Thyroid gland (tissue), 4 donors: ENCODE measurements around the gene MRC1. TPM values are rescaled to one million over a fixed set of nuclear protein-coding genes. Genes with fewer than 3 reads are reported as not detected.

Experiments used
- DNase-seq, 2 donors: peaks; one replicate each; pipeline ENCODE4 v3.0.0-alpha.2; 2019
- H3K27ac ChIP-seq, 3 donors: fragments of 200-600 bp; sonication (generic); 1 replicate in 2 of 3; 2 replicates in 1 of 3; pipeline ENCODE4 v1.5.1; 2016 to 2019; ENCODE audit warnings: mild to moderate bottlenecking in 1 of 3, moderate library complexity in 1 of 3
- H3K27me3 ChIP-seq: fragments of 200-600 bp; sonication (generic); one replicate; pipeline ENCODE4 v1.5.1; 2019
- H3K36me3 ChIP-seq, 2 donors: fragments of 200-600 bp; sonication (generic); one replicate each; pipeline ENCODE4 v1.5.1; 2016 to 2019
- H3K4me1 ChIP-seq, 2 donors: fragments of 200-600 bp; sonication (generic); one replicate each; pipeline ENCODE4 v1.5.1; 2017 to 2019
- H3K4me3 ChIP-seq, 3 donors: fragments of 200-600 bp; sonication (generic); replicated peaks in 1 of 3; 1 replicate in 2 of 3; 2 replicates in 1 of 3; pipeline ENCODE4 v1.5.1; 2016; ENCODE audit warnings: mild to moderate bottlenecking in 1 of 3
- H3K9me3 ChIP-seq: fragments of 200-600 bp; sonication (generic); one replicate; pipeline ENCODE4 v1.5.1; 2017
- POLR2A ChIP-seq, 2 donors: fragments of 450-650 bp; IDR thresholded peaks; one replicate each; pipeline ENCODE4 v1.6.1; 2017; ENCODE audit warnings: antibody characterized with exemption in 2 of 2, mild to moderate bottlenecking in 2 of 2, moderate library complexity in 1 of 2
- WGBS, 2 donors: methylation state at CpG; one replicate each; pipeline ENCODE4 v1.1.5; 2017; 5-methylcytosine and 5-hydroxymethylcytosine counted together
- intact Hi-C: fragments of 100-400 bp; cut with DNase I; formaldehyde crosslinking; loops from one replicate; pipeline ENCODE4 v1.15.1; 2023
- total RNA-seq, 4 donors: library from RNA; depleted of rRNA; stranded (reverse); fragments of >200 nt; gene quantifications; one replicate each; pipeline ENCODE4 v1.2.3, GENCODE V29; 2016
- TF ChIP-seq, protein P1 (sequence below), 6 experiments: fragments of 200-600 bp in 3 of 6; fragments of 450-650 bp in 3 of 6; sonication (generic) in 3 of 6; IDR thresholded peaks; one replicate each; pipeline ENCODE4 v1.5.1; 2016 to 2019; ENCODE audit warnings: antibody characterized with exemption in 6 of 6, mild to moderate bottlenecking in 2 of 6, inconsistent platforms in 1 of 6, moderate library complexity in 1 of 6

Gene MRC1
- total RNA-seq, 4 donors from 2014 or later, result 11.8 to 73.4 (median 36.8) TPM

DNA sequence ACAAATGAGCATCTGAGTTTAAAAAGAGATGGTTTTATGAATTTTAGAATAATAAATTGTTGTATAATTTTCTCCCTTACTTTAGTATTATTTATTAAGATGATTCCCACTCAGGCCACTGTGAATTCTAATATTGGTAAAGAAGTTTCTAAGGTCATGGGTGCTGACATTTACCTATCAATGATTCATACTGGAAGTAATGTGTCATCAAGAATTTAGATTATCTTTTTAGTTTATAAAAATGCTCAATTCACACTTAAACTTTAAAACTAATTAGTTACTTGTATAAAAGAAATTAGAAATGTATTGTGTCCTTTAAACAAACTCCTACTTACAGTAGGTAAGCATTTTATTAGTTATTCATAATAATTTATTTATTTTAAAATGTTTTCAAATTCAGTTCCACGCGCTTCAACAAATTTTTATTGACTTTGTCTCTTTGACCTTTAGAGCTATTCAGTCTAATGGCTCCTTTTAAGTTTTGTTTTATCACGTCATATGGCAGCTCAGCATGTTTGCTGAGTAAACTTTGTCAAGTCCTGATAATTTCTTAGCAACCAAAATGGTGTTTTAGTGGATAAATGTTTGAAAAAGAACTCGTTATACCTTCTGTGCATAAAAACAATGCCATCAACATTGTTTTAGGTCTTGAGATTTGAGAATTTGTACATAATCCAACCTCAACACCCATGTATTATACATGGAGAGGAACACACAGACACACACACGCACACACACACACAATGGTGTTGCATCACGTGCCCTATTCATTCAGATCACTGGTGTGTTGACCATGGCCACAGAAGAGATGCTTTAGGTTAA lies 15.1 kb upstream of the MRC1 start:
- 79 to 83% methylated on average over 6 of the region's 6 CpGs for WGBS, 2 donors
- no peak for DNase-seq
- H3K9me3 ChIP-seq, result no peaks in the 10 kb centered on the region
- H3K27me3 ChIP-seq, result no peaks in the 10 kb centered on the region
- H3K4me3 ChIP-seq, result no peak overlapping the region
- TF ChIP-seq, protein P1, sequence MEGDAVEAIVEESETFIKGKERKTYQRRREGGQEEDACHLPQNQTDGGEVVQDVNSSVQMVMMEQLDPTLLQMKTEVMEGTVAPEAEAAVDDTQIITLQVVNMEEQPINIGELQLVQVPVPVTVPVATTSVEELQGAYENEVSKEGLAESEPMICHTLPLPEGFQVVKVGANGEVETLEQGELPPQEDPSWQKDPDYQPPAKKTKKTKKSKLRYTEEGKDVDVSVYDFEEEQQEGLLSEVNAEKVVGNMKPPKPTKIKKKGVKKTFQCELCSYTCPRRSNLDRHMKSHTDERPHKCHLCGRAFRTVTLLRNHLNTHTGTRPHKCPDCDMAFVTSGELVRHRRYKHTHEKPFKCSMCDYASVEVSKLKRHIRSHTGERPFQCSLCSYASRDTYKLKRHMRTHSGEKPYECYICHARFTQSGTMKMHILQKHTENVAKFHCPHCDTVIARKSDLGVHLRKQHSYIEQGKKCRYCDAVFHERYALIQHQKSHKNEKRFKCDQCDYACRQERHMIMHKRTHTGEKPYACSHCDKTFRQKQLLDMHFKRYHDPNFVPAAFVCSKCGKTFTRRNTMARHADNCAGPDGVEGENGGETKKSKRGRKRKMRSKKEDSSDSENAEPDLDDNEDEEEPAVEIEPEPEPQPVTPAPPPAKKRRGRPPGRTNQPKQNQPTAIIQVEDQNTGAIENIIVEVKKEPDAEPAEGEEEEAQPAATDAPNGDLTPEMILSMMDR (IDR thresholded peaks at IDR 0.05), result no peak
- TF ChIP-seq POLR2A (IDR thresholded peaks at IDR 0.05), result no peak
- intact Hi-C loops, result no loop called here
- no peaks in the 10 kb centered on the region for H3K4me1 ChIP-seq
- H3K27ac ChIP-seq, result no peak overlapping the region
- H3K36me3 ChIP-seq, result no peaks in the 10 kb centered on the region

DNA sequence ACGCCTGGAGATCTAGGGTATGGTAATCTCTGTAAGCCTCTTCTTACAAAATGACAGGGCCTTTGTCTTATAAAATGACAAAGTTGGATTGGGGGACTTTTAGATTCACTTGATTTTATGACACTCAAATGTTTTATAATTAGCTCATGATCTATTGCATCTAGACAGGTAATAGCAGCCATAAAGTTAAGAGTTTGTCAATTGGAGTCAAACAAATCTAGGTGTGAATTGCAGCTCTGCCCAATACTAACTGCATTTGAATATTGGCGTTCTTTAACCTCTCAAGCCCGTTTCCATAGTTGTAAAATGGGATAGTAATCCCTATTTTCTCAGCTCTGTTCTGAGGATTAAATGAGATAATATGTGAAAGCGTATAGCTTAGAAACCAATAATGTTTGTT lies 14.1 kb upstream of the MRC1 start:
- H3K27me3 ChIP-seq, result no peaks in the 10 kb centered on the region
- WGBS, 2 donors, result 86 to 92% methylated on average over 4 of the region's 4 CpGs
- H3K4me3 ChIP-seq, result no peak overlapping the region
- H3K4me1 ChIP-seq, result no peaks in the 10 kb centered on the region
- H3K27ac ChIP-seq, result no peak overlapping the region
- H3K9me3 ChIP-seq, result no peaks in the 10 kb centered on the region
- TF ChIP-seq POLR2A (IDR thresholded peaks at IDR 0.05), result no peak
- TF ChIP-seq, protein P1 (IDR thresholded peaks at IDR 0.05), result no peak
- DNase-seq, result no peak
- intact Hi-C loops, result no loop called here
- no peaks in the 10 kb centered on the region for H3K36me3 ChIP-seq

DNA sequence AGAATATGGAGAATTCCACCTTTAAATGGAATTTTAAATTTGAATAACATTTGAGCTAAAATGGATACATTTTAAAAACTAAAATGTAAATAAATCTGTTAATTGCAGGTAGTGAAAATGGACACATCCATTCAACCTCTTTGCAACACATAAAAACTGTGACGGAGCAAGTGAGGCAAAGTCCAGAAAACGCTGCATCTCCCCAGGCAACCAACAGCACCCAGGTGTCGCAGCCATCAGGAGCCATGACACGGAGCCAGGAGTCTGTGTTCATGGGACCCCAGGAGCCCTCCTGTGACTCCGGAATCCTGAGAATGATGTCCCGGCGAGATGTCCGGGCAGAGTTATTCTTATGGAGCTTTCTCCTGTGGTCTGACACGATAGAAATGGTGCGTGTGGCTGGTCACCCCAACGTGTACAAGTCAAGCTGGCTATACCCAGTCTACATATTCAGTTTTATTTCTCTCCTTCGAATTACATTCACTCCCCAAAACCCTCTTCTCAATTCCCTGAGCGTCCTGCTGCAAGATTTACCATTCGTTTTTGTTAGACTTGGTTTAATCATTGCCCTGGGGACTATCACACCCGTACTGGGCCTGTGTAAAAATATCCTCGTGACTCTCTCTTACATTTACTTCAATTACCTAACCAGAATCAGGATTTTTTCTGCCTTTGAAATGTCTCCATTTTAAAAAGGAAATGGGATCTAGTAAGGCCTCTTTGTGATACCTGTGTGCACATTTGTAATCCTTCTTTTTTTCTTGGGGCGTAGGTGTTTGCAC lies 13.1 kb upstream of the MRC1 start:
- 88 to 90% methylated on average over 17 of the region's 17 CpGs for WGBS, 2 donors
- Histone ChIP-seq H3K4me1 (no peaks in the 10 kb centered on the region), H3K9me3 (no peaks in the 10 kb centered on the region), H3K27me3 (no peaks in the 10 kb centered on the region), H3K4me3 (no peak overlapping the region), H3K36me3 (no peaks in the 10 kb centered on the region), H3K27ac (no peak overlapping the region)
- intact Hi-C loops, result no loop called here
- DNase-seq, result no peak
- no peak for TF ChIP-seq POLR2A (IDR thresholded peaks at IDR 0.05)
- TF ChIP-seq, protein P1 (IDR thresholded peaks at IDR 0.05), result no peak

GRCh38 chr10:17801507-17801906 lies 7.6 kb upstream of the MRC1 start:
- Histone ChIP-seq H3K27ac (no peak overlapping the region), H3K9me3 (no peaks in the 10 kb centered on the region), H3K36me3 (no peaks in the 10 kb centered on the region), H3K4me1 (no peaks in the 10 kb centered on the region), H3K27me3 (no peaks in the 10 kb centered on the region), H3K4me3 (no peak overlapping the region)
- DNase-seq, result no peak
- 89 to 91% methylated on average over 3 of the region's 3 CpGs for WGBS, 2 donors
- TF ChIP-seq, protein P1 (IDR thresholded peaks at IDR 0.05), result no peak
- no peak for TF ChIP-seq POLR2A (IDR thresholded peaks at IDR 0.05)
- intact Hi-C loops, result no loop called here

DNA sequence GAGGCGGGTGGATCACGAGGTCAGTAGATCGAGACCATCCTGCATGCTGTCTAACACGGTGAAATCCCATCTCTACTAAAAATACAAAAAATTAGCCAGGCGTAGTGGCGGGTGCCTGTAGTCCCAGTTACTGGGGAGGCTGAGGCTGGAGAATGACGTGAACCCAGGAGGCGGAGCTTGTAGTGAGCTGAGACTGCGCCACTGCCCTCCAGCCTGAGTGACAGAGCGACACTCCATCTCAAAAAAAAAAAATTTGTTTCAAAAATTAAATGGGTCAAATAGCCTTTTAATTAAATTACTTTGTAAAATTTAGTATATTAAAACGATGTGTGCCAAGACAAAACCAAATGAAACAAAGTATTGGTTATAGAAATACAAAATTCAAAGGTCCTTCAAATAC lies 6.8 kb upstream of the MRC1 start:
- Histone ChIP-seq H3K27ac (no peak overlapping the region), H3K36me3 (no peaks in the 10 kb centered on the region), H3K4me3 (no peak overlapping the region), H3K4me1 (no peaks in the 10 kb centered on the region), H3K9me3 (no peaks in the 10 kb centered on the region), H3K27me3 (no peaks in the 10 kb centered on the region)
- intact Hi-C loops, result no loop called here
- TF ChIP-seq, protein P1 (IDR thresholded peaks at IDR 0.05), result no peak
- 93 to 95% methylated on average over 11 of the region's 11 CpGs for WGBS, 2 donors
- no peak for DNase-seq
